ENCODE data around the gene PALLD. TPM values are rescaled to one million over a fixed set of nuclear protein-coding genes. Genes with fewer than 3 reads are reported as not detected.

PALLD gene
- total RNA-seq, 1 experiment from 2014 or later = 47.8 TPM

GRCh38 chr4:168666531-168666930, 169.7 kb downstream of the PALLD start:
- DNase-seq (ENCODE audit: low read depth) = peak; percentile 85

GRCh38 chr4:168667376-168667775, 170.5 kb downstream of the PALLD start:
- DNase-seq (ENCODE audit: low read depth) = no peak

GRCh38 chr4:168667921-168668320, 171.1 kb downstream of the PALLD start:
- no peak for DNase-seq (ENCODE audit: low read depth)

- DNase-seq (ENCODE audit: low read depth) = no peak
Measured at GRCh38 chr4:168673476-168673875, 176.6 kb downstream of the PALLD start.

GRCh38 chr4:168674077-168674747, 177.4 kb downstream of the PALLD start:
- no peak for DNase-seq (ENCODE audit: low read depth)

- DNase-seq (ENCODE audit: low read depth) = no peak
Measured at GRCh38 chr4:168674866-168675265, 178.0 kb downstream of the PALLD start.

- no peak for DNase-seq (ENCODE audit: low read depth)
Measured at GRCh38 chr4:168677063-168677462, 180.2 kb downstream of the PALLD start.

- no peak for DNase-seq (ENCODE audit: low read depth)
Measured at GRCh38 chr4:168677879-168678278, 181.0 kb downstream of the PALLD start.

- DNase-seq (ENCODE audit: low read depth) = no peak
Measured at GRCh38 chr4:168678751-168679366, 182.0 kb downstream of the PALLD start.

- no peak for DNase-seq (ENCODE audit: low read depth)
Measured at GRCh38 chr4:168679397-168679796, 182.5 kb downstream of the PALLD start.

- no peak for DNase-seq (ENCODE audit: low read depth)
Measured at GRCh38 chr4:168679819-168680218, 183.0 kb downstream of the PALLD start.

GRCh38 chr4:168682898-168683500, 186.1 kb downstream of the PALLD start:
- DNase-seq (ENCODE audit: low read depth) = no peak

GRCh38 chr4:168683595-168683994, 186.7 kb downstream of the PALLD start:
- no peak for DNase-seq (ENCODE audit: low read depth)

GRCh38 chr4:168685136-168685809, 188.4 kb downstream of the PALLD start:
- DNase-seq (ENCODE audit: low read depth) = no peak

- no peak for DNase-seq (ENCODE audit: low read depth)
Measured at GRCh38 chr4:168688584-168688983, 191.7 kb downstream of the PALLD start.

- no peak for DNase-seq (ENCODE audit: low read depth)
Measured at GRCh38 chr4:168689791-168690190, 192.9 kb downstream of the PALLD start.

- no peak for DNase-seq (ENCODE audit: low read depth)
Measured at GRCh38 chr4:168690199-168690598, 193.3 kb downstream of the PALLD start.

- no peak for DNase-seq (ENCODE audit: low read depth)
Measured at GRCh38 chr4:168691631-168692369, 194.9 kb downstream of the PALLD start.

- DNase-seq (ENCODE audit: low read depth) = no peak
Measured at GRCh38 chr4:168693750-168694490, 197.1 kb downstream of the PALLD start.

- DNase-seq (ENCODE audit: low read depth) = no peak
Measured at GRCh38 chr4:168694667-168695066, 197.8 kb downstream of the PALLD start.

- no peak for DNase-seq (ENCODE audit: low read depth)
Measured at GRCh38 chr4:168695288-168695687, 198.4 kb downstream of the PALLD start.
